ENCODE results near the gene FAM13C. TPM values are rescaled to one million over a fixed set of nuclear protein-coding genes. Genes with fewer than 3 reads are reported as not detected.

The FAM13C gene
- total and polyA plus RNA-seq, 9 of the 15 experiments (the other 6 are each of a cell fraction or from before 2014, with no cell fraction given) = not detected

GRCh38 chr10:59269651-59270050 lies 92.7 kb downstream of the FAM13C start:
- H3K9ac ChIP-seq (ENCODE audit: insufficient read depth in 1 of 2, low read depth in 2 of 2, low read length in 2 of 2) = no peak overlapping the region
- CTCF ChIA-PET (ENCODE audit: low intra/inter-chr PET ratio) = no interaction called here
- POLR2A ChIA-PET = no interaction called here

More at GRCh38 chr10:59269651-59270050, 92.7 kb downstream of the FAM13C start:
- DNase-seq (ENCODE audit: extremely low read depth in 1 of 4, low spot score in 3 of 4) (no peak), FAIRE-seq (no peak), ATAC-seq (no peak)
- Histone ChIP-seq H3K9me3 (replicated peaks; ENCODE audit: control insufficient read depth, insufficient read depth, low read depth, low read length) (no peaks in the 10 kb centered on the region; the same call in none of the 2 replicates), H2AFZ (ENCODE audit: low read depth, low read length) (no peak overlapping the region), H3K79me2 (ENCODE audit: control insufficient read depth, insufficient read depth, low read length) (no peaks in the 10 kb centered on the region), H3K4me3 (no peak overlapping the region), H3K4me1 (replicated peaks in 1 of 2; ENCODE audit: control insufficient read depth in 2 of 2, insufficient read depth in 2 of 2, low read length in 2 of 2) (no peaks in the 10 kb centered on the region), H3K27me3 (ENCODE audit: control insufficient read depth in 2 of 2, insufficient read depth in 2 of 2, low read length in 2 of 2) (no peaks in the 10 kb centered on the region), H3K4me2 (ENCODE audit: insufficient read depth, low read length) (no peak overlapping the region), H3K27ac (ENCODE audit: extremely low read depth, low read depth, low read length) (no peak overlapping the region), H3K9me1 (ENCODE audit: control insufficient read depth, insufficient read depth, low read length) (no peaks in the 10 kb centered on the region), H3K36me3 (ENCODE audit: control insufficient read depth, insufficient read depth, low read length) (no peaks in the 10 kb centered on the region), H4K20me1 (replicated peaks; ENCODE audit: control insufficient read depth, insufficient read depth, low read length) (no peaks in the 10 kb centered on the region; the same call in 1 of the 2 replicates)
- no TSS peak for BruUV-seq (replicated peaks)
- TF ChIP-seq PHTF2 (CRISPR knock-in tag; IDR thresholded peaks at IDR 0.05) (no peak), ZNF184 (CRISPR knock-in tag; IDR thresholded peaks at IDR 0.05) (no peak), MAFK (IDR thresholded peaks at IDR 0.05; ENCODE audit: low read length) (no peak), PURB (CRISPR knock-in tag; IDR thresholded peaks at IDR 0.05; ENCODE audit: low read depth) (no peak), LCOR (CRISPR knock-in tag; IDR thresholded peaks at IDR 0.05) (no peak), ETV6 (IDR thresholded peaks at IDR 0.05; ENCODE audit: borderline replicate concordance in 1 of 2, low read depth in 2 of 2, low read length in 1 of 2) (no peak), ETV6 (CRISPR knock-in tag; IDR thresholded peaks at IDR 0.05; ENCODE audit: borderline replicate concordance) (no peak), MCM5 (IDR thresholded peaks at IDR 0.05; ENCODE audit: low read depth) (no peak), YBX1 (IDR thresholded peaks at IDR 0.05) (no peak), TFAP4 (CRISPR knock-in tag; IDR thresholded peaks at IDR 0.05; ENCODE audit: borderline replicate concordance) (no peak)
- TF ChIP-seq, protein P1, sequence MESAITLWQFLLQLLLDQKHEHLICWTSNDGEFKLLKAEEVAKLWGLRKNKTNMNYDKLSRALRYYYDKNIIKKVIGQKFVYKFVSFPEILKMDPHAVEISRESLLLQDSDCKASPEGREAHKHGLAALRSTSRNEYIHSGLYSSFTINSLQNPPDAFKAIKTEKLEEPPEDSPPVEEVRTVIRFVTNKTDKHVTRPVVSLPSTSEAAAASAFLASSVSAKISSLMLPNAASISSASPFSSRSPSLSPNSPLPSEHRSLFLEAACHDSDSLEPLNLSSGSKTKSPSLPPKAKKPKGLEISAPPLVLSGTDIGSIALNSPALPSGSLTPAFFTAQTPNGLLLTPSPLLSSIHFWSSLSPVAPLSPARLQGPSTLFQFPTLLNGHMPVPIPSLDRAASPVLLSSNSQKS (CRISPR knock-in tag; IDR thresholded peaks at IDR 0.05) = no peak
- under 1% methylated on average over 6 of the region's 6 CpGs for WGBS (ENCODE audit: insufficient coverage, low coverage, missing lambda C conversion rate)
- in situ Hi-C loops (cut with MboI) (no loop called here), intact Hi-C loops (cut with micrococcal nuclease) (no loop called here)
